ENCODE data around the gene TCAP. TPM values are rescaled to one million over a fixed set of nuclear protein-coding genes. Genes with fewer than 3 reads are reported as not detected.

TCAP gene
- total and polyA plus RNA-seq, 9 donors, result 0.24 to 1.9 (median 1.3) TPM

DNA sequence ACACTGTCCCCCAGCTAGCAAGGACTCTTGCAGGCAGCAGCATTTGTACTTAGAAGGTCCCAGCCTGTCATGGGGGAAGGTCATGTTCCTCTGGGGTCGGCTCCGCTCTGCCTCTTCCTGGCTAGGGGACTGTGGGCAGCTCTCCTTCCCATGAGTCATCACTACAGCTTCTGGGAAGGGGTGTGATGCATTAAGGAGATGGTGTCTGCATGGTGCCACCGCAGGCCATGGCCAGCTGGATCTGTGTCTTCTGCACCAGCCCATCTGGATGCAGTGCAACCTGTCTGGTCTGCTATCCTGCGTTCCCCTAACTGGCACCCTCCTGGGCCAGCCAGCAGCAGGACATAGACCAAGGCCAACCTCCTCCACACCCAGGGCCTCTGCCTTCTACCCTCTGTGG is 21.9 kb upstream of the TCAP start:
- H3K27me3 ChIP-seq, result no peaks in the 10 kb centered on the region
- no peaks in the 10 kb centered on the region for H3K9me3 ChIP-seq
- TF ChIP-seq POLR2A (IDR thresholded peaks at IDR 0.05) (no peak), CTCF (IDR thresholded peaks at IDR 0.05) (no peak), EP300 (IDR thresholded peaks at IDR 0.05) (no peak)
- 77 to 90% (median 85%) methylated on average over 4 of the region's 4 CpGs for WGBS, 3 donors
- H3K4me1 ChIP-seq (ENCODE audit: insufficient read depth), result peaks cover 10% of the 10 kb centered on the region
- no peak for DNase-seq
- no peak overlapping the region for H3K4me3 ChIP-seq
- H3K27ac ChIP-seq, result no peak overlapping the region
- H3K36me3 ChIP-seq, result no peaks in the 10 kb centered on the region
- intact Hi-C loops (cut with DNase I), result no loop called here

GRCh38 chr17:39647256-39647655 is 17.9 kb upstream of the TCAP start:
- Histone ChIP-seq H3K27ac (no peak overlapping the region), H3K9me3 (no peaks in the 10 kb centered on the region), H3K36me3 (no peaks in the 10 kb centered on the region), H3K27me3 (no peaks in the 10 kb centered on the region), H3K4me3 (no peak overlapping the region), H3K4me1 (ENCODE audit: insufficient read depth) (no peaks in the 10 kb centered on the region)
- TF ChIP-seq EP300 (IDR thresholded peaks at IDR 0.05), result no peak
- TF ChIP-seq POLR2A (IDR thresholded peaks at IDR 0.05), result no peak
- no peak for TF ChIP-seq CTCF (IDR thresholded peaks at IDR 0.05)
- no peak for DNase-seq
- WGBS, 3 donors, result 76 to 77% (median 76%) methylated on average over 5 of the region's 5 CpGs
- intact Hi-C loops (cut with DNase I), result no loop called here

- H3K4me1 ChIP-seq (ENCODE audit: insufficient read depth), result peaks cover 8% of the 10 kb centered on the region
- intact Hi-C loops (cut with DNase I), result no loop called here
- no peak overlapping the region for H3K4me3 ChIP-seq
- no peaks in the 10 kb centered on the region for H3K27me3 ChIP-seq
- 76 to 78% (median 76%) methylated on average over 15 of the region's 15 CpGs for WGBS, 3 donors
- TF ChIP-seq EP300 (IDR thresholded peaks at IDR 0.05) (no peak), CTCF (IDR thresholded peaks at IDR 0.05) (no peak), POLR2A (IDR thresholded peaks at IDR 0.05) (no peak)
- H3K36me3 ChIP-seq, result no peaks in the 10 kb centered on the region
- H3K27ac ChIP-seq, result no peak overlapping the region
- no peaks in the 10 kb centered on the region for H3K9me3 ChIP-seq
- DNase-seq, result no peak
These were observed 16.4 kb upstream of the TCAP start for GRCh38 chr17:39648616-39649366.

GRCh38 chr17:39650121-39650579 is 15.0 kb upstream of the TCAP start:
- no peaks in the 10 kb centered on the region for H3K27me3 ChIP-seq

More at GRCh38 chr17:39650121-39650579, 15.0 kb upstream of the TCAP start:
- Histone ChIP-seq H3K4me1 (ENCODE audit: insufficient read depth) (peaks cover 8% of the 10 kb centered on the region), H3K9me3 (no peaks in the 10 kb centered on the region), H3K36me3 (no peaks in the 10 kb centered on the region), H3K4me3 (no peak overlapping the region), H3K27ac (no peak overlapping the region)
- 86 to 92% (median 87%) methylated on average over 11 of the region's 11 CpGs for WGBS, 3 donors
- no peak for DNase-seq
- intact Hi-C loops (cut with DNase I), result no loop called here
- TF ChIP-seq POLR2A (IDR thresholded peaks at IDR 0.05) (no peak), CTCF (IDR thresholded peaks at IDR 0.05) (no peak), EP300 (IDR thresholded peaks at IDR 0.05) (no peak)
